LNCaP clone FGC (cell line): Measurements from ENCODE around the gene GLIS1.

Source experiments
- DNase-seq: peaks from one replicate; pipeline ENCODE4 v3.0.0-alpha.2; 2011; ENCODE audit warnings: low read depth
- H3K4me3 ChIP-seq: 2 replicates; pipeline ENCODE4 v1.5.1; 2011; ENCODE audit warnings: mild to moderate bottlenecking, low read depth, low read length, control low read depth
- TF ChIP-seq, protein P1 (sequence below): IDR thresholded peaks from 2 replicates; pipeline ENCODE4 v1.5.1; 2012; ENCODE audit warnings: mild to moderate bottlenecking; ENCODE audit not compliant: control insufficient read depth, insufficient read depth; ENCODE audit errors: extremely low read depth

The GLIS1 gene

DNA sequence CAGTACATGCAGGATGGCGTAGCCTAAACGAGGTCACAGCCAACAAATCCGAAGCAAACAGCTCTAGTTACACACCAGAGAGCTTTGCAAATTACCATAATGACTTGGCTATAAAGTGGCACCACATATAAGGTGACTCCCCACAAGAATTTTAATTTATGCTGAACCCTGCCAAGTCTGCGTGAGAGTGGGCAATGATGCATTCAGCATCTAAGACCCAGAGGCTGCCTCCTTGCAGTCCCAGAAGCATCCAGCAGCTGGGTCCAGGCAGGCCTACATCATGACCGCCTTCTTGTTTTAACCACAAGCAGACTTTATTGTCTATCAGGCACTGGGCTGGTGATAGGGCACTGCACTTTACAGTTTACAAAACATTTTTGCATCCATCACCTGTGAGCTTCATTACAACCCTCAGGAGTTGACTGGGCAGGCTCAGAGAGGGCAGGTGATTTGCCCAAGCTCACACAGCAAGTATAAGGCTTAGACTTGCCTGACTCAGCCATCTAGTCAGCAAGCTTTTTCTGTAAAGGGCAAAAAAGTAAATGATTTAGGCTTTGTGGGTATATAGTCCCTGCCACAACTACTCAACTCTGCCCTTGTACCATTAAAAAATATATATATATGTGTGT is 134.6 kb downstream of the GLIS1 start:
- no peak for DNase-seq
- H3K4me3 ChIP-seq = no peak overlapping the region
- TF ChIP-seq, protein P1, sequence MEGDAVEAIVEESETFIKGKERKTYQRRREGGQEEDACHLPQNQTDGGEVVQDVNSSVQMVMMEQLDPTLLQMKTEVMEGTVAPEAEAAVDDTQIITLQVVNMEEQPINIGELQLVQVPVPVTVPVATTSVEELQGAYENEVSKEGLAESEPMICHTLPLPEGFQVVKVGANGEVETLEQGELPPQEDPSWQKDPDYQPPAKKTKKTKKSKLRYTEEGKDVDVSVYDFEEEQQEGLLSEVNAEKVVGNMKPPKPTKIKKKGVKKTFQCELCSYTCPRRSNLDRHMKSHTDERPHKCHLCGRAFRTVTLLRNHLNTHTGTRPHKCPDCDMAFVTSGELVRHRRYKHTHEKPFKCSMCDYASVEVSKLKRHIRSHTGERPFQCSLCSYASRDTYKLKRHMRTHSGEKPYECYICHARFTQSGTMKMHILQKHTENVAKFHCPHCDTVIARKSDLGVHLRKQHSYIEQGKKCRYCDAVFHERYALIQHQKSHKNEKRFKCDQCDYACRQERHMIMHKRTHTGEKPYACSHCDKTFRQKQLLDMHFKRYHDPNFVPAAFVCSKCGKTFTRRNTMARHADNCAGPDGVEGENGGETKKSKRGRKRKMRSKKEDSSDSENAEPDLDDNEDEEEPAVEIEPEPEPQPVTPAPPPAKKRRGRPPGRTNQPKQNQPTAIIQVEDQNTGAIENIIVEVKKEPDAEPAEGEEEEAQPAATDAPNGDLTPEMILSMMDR = no peak

DNA sequence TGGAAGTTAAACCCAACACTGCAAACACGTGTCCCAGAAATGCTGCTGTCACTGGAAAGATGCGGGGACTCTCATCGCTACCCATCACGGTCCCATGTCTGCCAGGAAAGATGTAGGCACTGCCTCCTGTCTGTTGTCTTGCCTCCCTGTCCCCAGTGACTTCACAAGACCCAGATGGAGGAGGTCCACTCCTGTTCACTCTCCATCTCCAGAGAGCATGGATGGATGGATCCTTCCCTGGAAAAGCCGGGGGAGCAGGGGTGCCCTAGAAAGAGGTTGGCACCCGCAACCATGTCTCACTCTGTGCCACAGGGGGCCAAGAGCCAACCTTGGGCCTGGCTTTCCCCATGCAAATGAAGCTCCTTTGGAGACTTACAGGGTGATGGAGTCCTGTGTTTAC is 135.5 kb downstream of the GLIS1 start:
- H3K4me3 ChIP-seq = no peak overlapping the region
- DNase-seq = no peak
- TF ChIP-seq, protein P1 = no peak

DNA sequence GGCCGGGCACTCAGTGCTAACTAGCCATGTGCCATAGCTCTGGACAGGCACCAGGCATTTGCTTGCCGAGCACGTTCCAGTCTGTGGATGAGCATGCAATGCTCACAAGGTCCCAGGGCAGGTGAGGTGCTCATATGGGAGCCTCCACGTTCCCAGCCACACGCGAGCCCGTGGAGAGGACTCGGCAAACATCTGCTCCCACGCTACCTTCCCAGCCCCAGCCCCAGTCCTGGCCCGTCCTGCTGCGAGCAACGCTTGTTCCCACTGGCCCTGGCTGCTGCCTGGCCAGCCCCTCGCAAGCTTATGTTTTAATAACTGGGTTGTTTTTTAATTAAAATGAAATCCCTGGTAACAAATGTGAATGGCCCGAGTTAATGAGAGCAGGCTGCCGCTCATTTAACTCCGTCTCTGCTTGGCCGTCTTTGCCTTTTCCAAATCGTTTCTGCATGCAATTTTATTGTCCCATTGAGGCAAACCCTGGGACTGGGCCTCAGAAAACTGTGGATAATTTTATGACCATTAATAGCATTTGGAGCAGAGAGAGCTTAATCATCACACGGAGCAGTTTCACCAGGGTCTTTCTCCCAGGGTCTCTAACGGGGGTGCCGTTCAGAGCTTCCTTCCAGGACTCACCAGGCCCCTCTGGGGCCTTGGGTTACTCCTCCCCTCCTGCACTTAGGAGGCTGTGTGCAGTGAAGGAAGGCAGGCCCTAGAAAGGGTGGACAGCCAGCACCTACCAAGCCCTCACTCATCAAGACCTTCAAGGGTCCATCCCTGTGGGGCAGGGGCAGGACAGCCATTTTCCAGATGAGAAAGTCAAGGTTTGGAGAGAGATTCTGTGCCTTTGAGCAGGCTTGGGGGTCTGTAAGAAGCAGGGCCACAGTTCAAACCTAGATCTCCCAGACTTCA is 136.8 kb downstream of the GLIS1 start:
- no peak for DNase-seq
- TF ChIP-seq, protein P1 = no peak
- H3K4me3 ChIP-seq = no peak overlapping the region

DNA sequence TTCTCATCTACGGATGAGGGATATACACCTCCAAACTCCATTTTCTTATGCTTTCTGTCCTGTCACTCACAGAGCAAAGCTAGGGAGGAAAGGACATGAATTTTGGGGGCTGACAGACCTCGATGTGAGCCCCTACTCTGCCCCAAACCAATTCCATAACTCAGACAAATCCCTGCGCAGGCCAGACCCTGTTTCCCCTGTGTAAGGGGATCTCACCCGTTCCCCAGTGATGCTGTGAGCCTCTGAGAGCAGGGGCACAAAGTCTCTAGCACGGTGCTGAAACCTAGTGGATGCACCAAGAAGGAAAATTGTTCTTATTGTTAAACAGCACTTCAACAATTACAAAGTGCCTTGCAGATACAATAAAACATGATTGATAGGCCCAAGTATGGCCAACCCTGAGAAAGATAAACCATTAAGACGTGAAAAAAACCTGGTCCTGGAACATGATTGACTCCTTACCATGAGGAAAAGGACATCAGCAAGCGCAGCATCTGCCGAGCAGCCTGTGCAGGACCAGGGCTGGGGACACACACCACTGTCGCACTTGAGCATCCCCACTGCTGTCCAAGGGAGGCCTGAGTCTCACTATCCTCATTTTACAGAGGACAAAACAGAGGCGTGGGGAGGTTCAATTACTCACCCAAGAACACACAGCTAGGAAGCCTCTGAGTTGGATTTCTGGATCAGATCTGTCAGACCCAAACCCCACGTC is 137.8 kb downstream of the GLIS1 start:
- TF ChIP-seq, protein P1 = no peak
- no peak overlapping the region for H3K4me3 ChIP-seq
- no peak for DNase-seq

DNA sequence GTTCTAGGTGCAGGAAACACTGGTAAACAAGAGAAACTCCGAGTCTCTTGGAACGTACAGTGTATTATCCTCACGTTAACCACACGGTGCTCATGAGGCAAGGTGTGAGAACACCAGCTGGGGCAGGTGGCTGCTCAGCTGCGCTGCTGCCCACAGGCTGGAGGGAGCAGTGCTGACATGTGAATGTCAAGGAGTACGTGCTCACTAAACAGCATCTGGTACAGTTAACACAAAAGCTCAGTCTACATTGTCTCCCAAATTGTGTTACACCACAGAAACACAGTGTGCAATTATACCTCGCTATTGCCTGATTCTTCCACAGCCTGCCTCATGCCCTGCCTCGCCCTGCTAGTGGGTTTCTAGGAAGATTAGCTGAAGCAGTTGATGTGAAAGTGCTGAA is 138.4 kb downstream of the GLIS1 start:
- TF ChIP-seq, protein P1 = no peak
- no peak for DNase-seq
- no peak overlapping the region for H3K4me3 ChIP-seq

DNA sequence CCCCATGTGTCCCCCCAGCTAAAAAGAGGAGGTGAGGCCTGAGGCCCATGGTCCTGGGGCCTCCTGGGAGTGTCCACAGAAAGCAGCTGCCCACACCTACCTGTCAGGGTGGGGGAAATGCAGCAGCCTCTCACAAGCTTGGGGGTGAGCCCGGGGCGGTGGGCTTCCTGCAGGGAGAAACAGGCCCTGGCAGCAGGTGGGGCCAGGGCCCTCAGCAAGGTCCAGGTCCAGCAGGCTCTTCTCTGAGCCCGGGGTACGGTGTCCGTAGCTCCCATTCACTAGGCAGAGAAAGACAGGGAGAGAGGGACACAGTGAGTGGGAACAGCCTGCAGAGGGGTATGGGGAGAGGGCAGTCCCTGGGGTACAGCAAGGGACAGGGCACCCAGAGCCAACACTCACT is 139.0 kb downstream of the GLIS1 start:
- TF ChIP-seq, protein P1 = no peak
- no peak overlapping the region for H3K4me3 ChIP-seq
- DNase-seq = no peak
